Left cardiac atrium (tissue), 4 donors: ENCODE results near the gene ASB6. TPM values are rescaled to one million over a fixed set of nuclear protein-coding genes. Genes with fewer than 3 reads are reported as not detected.

Experiments
- ATAC-seq, 2 donors: fragments of 200-7000 bp; cut with Tn5 transposase; one replicate each; pipeline ENCODE4 v1.9.1; 2020; ENCODE audit warnings: mild to moderate bottlenecking in 2 of 2, moderate library complexity in 2 of 2
- DNase-seq: peaks from one replicate; pipeline ENCODE4 v3.0.0-alpha.2; 2020
- intact Hi-C, 2 donors: fragments of 100-400 bp; cut with DNase I; formaldehyde crosslinking; loops; one replicate each; pipeline versions ENCODE4 v1.14.1 to v1.15.1; 2022 to 2023
- long read RNA-seq: library from polyadenylated mRNA; unstranded; transcript quantifications from one replicate; pipeline ENCODE4 v2.0.0, GENCODE V29; 2021
- total RNA-seq, 2 donors: library from RNA; stranded (reverse); fragmentation: NEBNext Ultra II Directional; extraction: Animal tissue kit (Norgen Biotek cat#: 25700); gene quantifications; one replicate each; pipeline ENCODE4 v1.2.1, GENCODE V29; 2021
- donor health status: DM: no; HTN: yes; CAD: no.
- donor health status: DM: no; HTN: yes; CAD: no; lungs with severe emphysema.
- donor health status: DM: yes; HTN: yes; CAD: no.
- donor health status: Dilated cardiomyopathy.

ASB6 gene
- 10 to 100 TPM in 1 of 2 donors, 1 to 10 TPM in 1; 8.3 to 11.6 TPM for total RNA-seq
- long read RNA-seq, transcript ASB6-201 (6 exons, 2,330 nt): major isoform, 20 of 33 reads
- long read RNA-seq, partial matches to known transcripts: 3 of 33 reads
- long read RNA-seq, other reads (novel, unspliced or antisense): 10 of 33 reads

GRCh38 chr9:129641750-129642585 lies at the start of gene ASB6:
TSS of gene ASB6 (minus strand) at chr9:129642151. CDS start at chr9:129641999, 152 bp downstream.
- ATAC-seq (peak; percentile 96 to 97), DNase-seq (peak; percentile 97)
- intact Hi-C loops: loop anchor here (5.0 to 10.0 kb wide), 3 partner anchors 83 to 143 kb away; no protein-coding TSS in a partner anchor

- ATAC-seq (no peak), DNase-seq (no peak)
- intact Hi-C loops: no loop called here
Observed at GRCh38 chr9:129688285-129689043, 46.5 kb upstream of the ASB6 start.

- DNase-seq (no peak), ATAC-seq (no peak)
- intact Hi-C loops: no loop called here
Observed at GRCh38 chr9:129687391-129687790, 45.4 kb upstream of the ASB6 start.

GRCh38 chr9:129686736-129687135 lies 44.8 kb upstream of the ASB6 start:
- intact Hi-C loops: no loop called here
- DNase-seq (no peak), ATAC-seq (no peak)

- ATAC-seq (no peak), DNase-seq (no peak)
- intact Hi-C loops: no loop called here
Observed at GRCh38 chr9:129685933-129686259, 43.9 kb upstream of the ASB6 start.

- DNase-seq: no peak
- intact Hi-C loops: no loop called here
- ATAC-seq: no peak
Observed at GRCh38 chr9:129685220-129685932, 43.4 kb upstream of the ASB6 start.

- DNase-seq: no peak
- ATAC-seq: no peak
- intact Hi-C loops: no loop called here
Observed at GRCh38 chr9:129682381-129682780, 40.4 kb upstream of the ASB6 start.

- ATAC-seq (no peak), DNase-seq (no peak)
- intact Hi-C loops: no loop called here
Observed at GRCh38 chr9:129681924-129682323, 40.0 kb upstream of the ASB6 start.

GRCh38 chr9:129679537-129679936 lies 37.6 kb upstream of the ASB6 start:
- intact Hi-C loops: no loop called here
- ATAC-seq (no peak), DNase-seq (no peak)

GRCh38 chr9:129678844-129679243 lies 36.9 kb upstream of the ASB6 start:
- DNase-seq (no peak), ATAC-seq (no peak)
- intact Hi-C loops: no loop called here

- intact Hi-C loops: no loop called here
- DNase-seq: no peak
- ATAC-seq: peak; percentile 9 to 39
Observed at GRCh38 chr9:129677456-129677855, 35.5 kb upstream of the ASB6 start.

- ATAC-seq (peak; percentile 14 to 45), DNase-seq (no peak)
- intact Hi-C loops: no loop called here
Observed at GRCh38 chr9:129676975-129677374, 35.0 kb upstream of the ASB6 start.

GRCh38 chr9:129676287-129676686 lies 34.3 kb upstream of the ASB6 start:
- ATAC-seq: no peak
- no peak for DNase-seq
- intact Hi-C loops: no loop called here

GRCh38 chr9:129675620-129676019 lies 33.7 kb upstream of the ASB6 start:
- DNase-seq: no peak
- ATAC-seq: no peak
- intact Hi-C loops: no loop called here

GRCh38 chr9:129674229-129674628 lies 32.3 kb upstream of the ASB6 start:
- intact Hi-C loops: no loop called here
- no peak for ATAC-seq
- no peak for DNase-seq

- no peak for ATAC-seq
- intact Hi-C loops: no loop called here
- DNase-seq: no peak
Observed at GRCh38 chr9:129673602-129674001, 31.7 kb upstream of the ASB6 start.

- DNase-seq: no peak
- ATAC-seq: no peak
- intact Hi-C loops: no loop called here
Observed at GRCh38 chr9:129672702-129673101, 30.8 kb upstream of the ASB6 start.

- no peak for DNase-seq
- intact Hi-C loops: no loop called here
- ATAC-seq: no peak
Observed at GRCh38 chr9:129671519-129671918, 29.6 kb upstream of the ASB6 start.

- intact Hi-C loops: no loop called here
- DNase-seq: no peak
Observed at GRCh38 chr9:129671065-129671464, 29.1 kb upstream of the ASB6 start.

GRCh38 chr9:129669946-129670345 lies 28.0 kb upstream of the ASB6 start:
- intact Hi-C loops: no loop called here
- ATAC-seq (no peak), DNase-seq (no peak)

More at GRCh38 chr9:129671065-129671464, 29.1 kb upstream of the ASB6 start:
- ATAC-seq: no peak
